Stomach (tissue), 9 donors: ENCODE measurements around the gene LMBRD2. TPM values are rescaled to one million over a fixed set of nuclear protein-coding genes. Genes with fewer than 3 reads are reported as not detected.

Experiments used
- DNase-seq, 2 donors: peaks; one replicate each; pipeline versions ENCODE4 v3.0.0 to v3.0.0-alpha.2; 2013 to 2019
- H3K27ac ChIP-seq, 5 donors: fragments of 200-600 bp in 4 of 5; sonication (generic) in 4 of 5; one replicate each; pipeline ENCODE4 v1.5.1; 2013 to 2019; ENCODE audit warnings: mild to moderate bottlenecking in 1 of 5, moderate library complexity in 1 of 5
- H3K27me3 ChIP-seq, 3 donors: fragments of 200-600 bp; sonication (generic); one replicate each; pipeline ENCODE4 v1.5.1; 2017 to 2019; ENCODE audit warnings: mixed run types in 1 of 3
- H3K36me3 ChIP-seq, 4 donors: fragments of 200-600 bp; sonication (generic); 1 replicate in 3 of 4; 2 replicates in 1 of 4; pipeline ENCODE4 v1.5.1; 2016 to 2019
- H3K4me1 ChIP-seq, 4 donors: fragments of 200-600 bp; sonication (generic); one replicate each; pipeline ENCODE4 v1.5.1; 2016 to 2019
- H3K4me3 ChIP-seq, 4 donors: fragments of 200-600 bp; sonication (generic) in 3 of 4; one replicate each; pipeline ENCODE4 v1.5.1; 2016 to 2019; ENCODE audit warnings: mild to moderate bottlenecking in 1 of 4
- H3K9me3 ChIP-seq, 4 donors: fragments of 200-600 bp; sonication (generic); one replicate each; pipeline ENCODE4 v1.5.1; 2016 to 2019
- EP300 ChIP-seq: sonication (generic); formaldehyde crosslinking; IDR thresholded peaks from one replicate; pipeline ENCODE4 v1.6.1; 2017; ENCODE audit warnings: antibody characterized with exemption
- POLR2A ChIP-seq, 4 donors: fragments of 450-650 bp; IDR thresholded peaks; one replicate each; pipeline ENCODE4 v1.6.1; 2016; ENCODE audit warnings: antibody characterized with exemption in 4 of 4, control low read depth in 2 of 4, mild to moderate bottlenecking in 1 of 4, moderate library complexity in 1 of 4
- POLR2AphosphoS5 ChIP-seq, 3 donors: sonication (generic); formaldehyde crosslinking; IDR thresholded peaks; one replicate each; pipeline ENCODE4 v1.6.1; 2016; ENCODE audit warnings: antibody characterized with exemption in 3 of 3
- whole genome bisulfite sequencing, 5 donors: extraction: QIAGEN DNeasy Blood & Tissue Kit in 3 of 5; methylation state at CpG; one replicate each; pipeline versions ENCODE4 v1.1.5 to v1.1.7; 2013 to 2018; 5-methylcytosine and 5-hydroxymethylcytosine counted together
- intact Hi-C: fragments of 100-400 bp; cut with DNase I; formaldehyde crosslinking; loops from one replicate; pipeline ENCODE4 v1.15.1; 2023; ENCODE audit warnings: low total_unique reads
- polyA plus RNA-seq, 3 donors: library from polyadenylated mRNA; stranded (reverse); fragments of 200-250 nt; gene quantifications; one replicate each; pipeline ENCODE4 v1.2.3, GENCODE V29; 2013
- total RNA-seq, 5 donors: library from RNA; depleted of rRNA; stranded (reverse); fragments of >200 nt; gene quantifications; one replicate each; pipeline versions ENCODE4 v1.1.0 to v1.2.3, GENCODE V29; 2014 to 2016
- TF ChIP-seq, protein P1 (sequence below), 7 experiments: fragments of 450-650 bp in 4 of 7; fragments of 200-600 bp in 3 of 7; sonication (generic) in 3 of 7; IDR thresholded peaks; one replicate each; pipeline ENCODE4 v1.5.1; 2016 to 2019; ENCODE audit warnings: antibody characterized with exemption in 7 of 7, control low read depth in 2 of 7, mild to moderate bottlenecking in 1 of 7
- donor health status: healthy with polysubstance abuse.
- donor health status: Bipolar disorder and iron deficiency.
- donor health status: healthy.

Gene LMBRD2
- total and polyA plus RNA-seq, 8 donors: 0.58 to 122 (median 4.9) TPM

DNA sequence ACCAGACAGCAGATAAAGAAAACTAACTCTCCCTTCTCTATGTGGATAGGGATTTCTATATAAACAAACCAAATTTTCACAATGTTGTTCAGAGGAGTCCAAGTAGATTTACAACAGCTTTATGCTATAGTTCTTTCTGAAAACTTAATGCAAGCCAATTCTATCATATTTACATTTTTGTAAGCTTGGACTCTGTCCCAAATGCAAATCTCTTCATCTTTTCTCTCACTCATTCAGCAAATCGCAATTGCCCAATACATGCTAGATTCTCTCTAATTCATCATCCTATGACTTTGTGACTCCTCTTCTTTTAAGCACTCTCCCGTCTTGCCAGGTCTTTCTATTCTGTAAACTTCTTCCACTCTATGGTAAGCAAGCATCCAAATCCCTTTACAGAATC lies 45.9 kb downstream of the LMBRD2 start:
- TF ChIP-seq EP300 (no peak), POLR2AphosphoS5 (IDR thresholded peaks at IDR 0.05) (no peak), POLR2A (IDR thresholded peaks at IDR 0.05) (no peak)
- TF ChIP-seq, protein P1, sequence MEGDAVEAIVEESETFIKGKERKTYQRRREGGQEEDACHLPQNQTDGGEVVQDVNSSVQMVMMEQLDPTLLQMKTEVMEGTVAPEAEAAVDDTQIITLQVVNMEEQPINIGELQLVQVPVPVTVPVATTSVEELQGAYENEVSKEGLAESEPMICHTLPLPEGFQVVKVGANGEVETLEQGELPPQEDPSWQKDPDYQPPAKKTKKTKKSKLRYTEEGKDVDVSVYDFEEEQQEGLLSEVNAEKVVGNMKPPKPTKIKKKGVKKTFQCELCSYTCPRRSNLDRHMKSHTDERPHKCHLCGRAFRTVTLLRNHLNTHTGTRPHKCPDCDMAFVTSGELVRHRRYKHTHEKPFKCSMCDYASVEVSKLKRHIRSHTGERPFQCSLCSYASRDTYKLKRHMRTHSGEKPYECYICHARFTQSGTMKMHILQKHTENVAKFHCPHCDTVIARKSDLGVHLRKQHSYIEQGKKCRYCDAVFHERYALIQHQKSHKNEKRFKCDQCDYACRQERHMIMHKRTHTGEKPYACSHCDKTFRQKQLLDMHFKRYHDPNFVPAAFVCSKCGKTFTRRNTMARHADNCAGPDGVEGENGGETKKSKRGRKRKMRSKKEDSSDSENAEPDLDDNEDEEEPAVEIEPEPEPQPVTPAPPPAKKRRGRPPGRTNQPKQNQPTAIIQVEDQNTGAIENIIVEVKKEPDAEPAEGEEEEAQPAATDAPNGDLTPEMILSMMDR (IDR thresholded peaks at IDR 0.05): no peak
- Histone ChIP-seq H3K27me3 (no peaks in the 10 kb centered on the region), H3K4me3 (no peak overlapping the region), H3K9me3 (no peaks in the 10 kb centered on the region), H3K27ac (no peak overlapping the region), H3K4me1 (no peaks in the 10 kb centered on the region), H3K36me3 (peaks cover 19 to 87% (median 74%) of the 10 kb centered on the region in 4 donors)
- intact Hi-C loops: no loop called here
- WGBS, 5 donors: 56 to 88% (median 76%) methylated on average over 2 of the region's 2 CpGs
- peak in 1 of 2 donors; percentile 17 for DNase-seq

DNA sequence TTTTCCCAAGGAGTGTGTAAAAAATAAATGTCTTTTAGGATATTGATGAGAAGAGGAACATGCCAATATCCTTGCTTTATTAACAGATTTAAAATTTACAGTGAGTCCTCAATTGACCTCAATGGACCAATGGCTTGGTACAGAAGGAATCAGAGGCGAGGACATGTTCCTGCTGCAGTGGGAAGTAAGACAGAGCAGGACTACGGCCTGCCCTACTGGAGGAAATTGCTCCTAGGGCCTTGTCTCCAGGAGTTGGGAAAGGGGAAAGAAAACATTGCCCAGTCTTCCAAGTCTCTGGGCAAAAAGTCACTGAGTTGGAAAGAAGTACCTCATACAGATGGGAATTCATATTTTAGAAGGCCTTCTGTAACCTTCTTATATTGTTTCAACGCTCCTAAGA lies 51.9 kb downstream of the LMBRD2 start:
- H3K4me1 ChIP-seq: no peaks in the 10 kb centered on the region
- H3K4me3 ChIP-seq: no peak overlapping the region
- H3K27ac ChIP-seq: no peak overlapping the region
- WGBS, 5 donors: 88 to 94% (median 94%) methylated on average over 3 of the region's 3 CpGs
- peaks cover 6 to 30% (median 25%) of the 10 kb centered on the region in 4 donors for H3K36me3 ChIP-seq
- no peak for TF ChIP-seq POLR2A (IDR thresholded peaks at IDR 0.05)
- no peak for TF ChIP-seq POLR2AphosphoS5 (IDR thresholded peaks at IDR 0.05)
- no peak for TF ChIP-seq EP300
- TF ChIP-seq, protein P1 (IDR thresholded peaks at IDR 0.05): no peak
- no peaks in the 10 kb centered on the region for H3K9me3 ChIP-seq
- DNase-seq: no peak
- intact Hi-C loops: no loop called here
- H3K27me3 ChIP-seq: no peaks in the 10 kb centered on the region

DNA sequence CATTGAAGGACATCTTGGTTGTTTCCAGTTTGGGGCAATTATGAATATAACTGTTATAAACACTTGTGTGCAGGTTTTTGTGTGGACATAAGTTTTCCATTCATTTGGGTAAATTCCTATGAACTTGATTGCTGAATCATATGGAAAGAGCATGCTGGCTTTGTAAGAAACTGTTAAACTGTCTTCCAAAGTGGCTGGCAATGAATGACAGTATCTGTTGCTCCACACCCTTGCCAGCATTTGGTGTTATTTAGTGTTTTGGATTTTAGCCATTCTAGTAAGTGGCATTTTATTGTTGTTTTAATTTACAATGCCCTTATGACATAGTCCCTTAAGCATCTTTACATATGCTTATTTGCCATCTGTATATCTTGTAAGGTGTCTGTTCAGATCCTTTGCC lies 55.2 kb downstream of the LMBRD2 start:
- intact Hi-C loops: no loop called here
- DNase-seq: no peak
- Histone ChIP-seq H3K4me3 (no peak overlapping the region), H3K9me3 (peaks cover 0 to 6% (median 0%) of the 10 kb centered on the region in 4 donors), H3K36me3 (no peaks in the 10 kb centered on the region), H3K4me1 (no peaks in the 10 kb centered on the region), H3K27ac (no peak overlapping the region), H3K27me3 (no peaks in the 10 kb centered on the region)
- TF ChIP-seq POLR2AphosphoS5 (IDR thresholded peaks at IDR 0.05) (no peak), POLR2A (IDR thresholded peaks at IDR 0.05) (no peak), EP300 (no peak)
- TF ChIP-seq, protein P1 (IDR thresholded peaks at IDR 0.05): no peak

DNA sequence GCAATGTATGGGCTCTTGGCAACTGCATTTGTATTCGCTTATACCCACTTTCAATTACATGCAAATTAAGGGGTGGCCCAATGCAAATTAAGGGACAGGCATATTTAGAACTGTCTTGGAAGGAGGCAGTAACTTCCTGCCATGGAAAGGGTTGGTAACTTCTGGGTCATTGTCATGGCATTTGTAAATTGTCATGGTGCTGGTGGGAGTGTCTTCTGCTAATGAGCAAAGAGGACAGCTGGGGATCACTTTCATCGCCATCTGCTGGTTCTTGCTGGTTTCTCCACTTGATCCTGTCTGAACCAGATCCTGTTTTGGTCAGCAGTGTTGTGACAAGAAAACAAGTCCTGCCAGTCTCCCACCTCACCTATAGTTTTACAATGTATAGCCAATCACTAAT lies 61.7 kb downstream of the LMBRD2 start:
- Histone ChIP-seq H3K27me3 (no peaks in the 10 kb centered on the region), H3K36me3 (no peaks in the 10 kb centered on the region), H3K4me3 (no peak overlapping the region), H3K27ac (no peak overlapping the region), H3K9me3 (peaks cover 0 to 9% (median 4%) of the 10 kb centered on the region in 4 donors), H3K4me1 (no peaks in the 10 kb centered on the region)
- peak in 1 of 2 donors; percentile 32 for DNase-seq
- 63 to 74% (median 68%) methylated on average over 2 of the region's 2 CpGs for WGBS, 5 donors
- TF ChIP-seq, protein P1 (IDR thresholded peaks at IDR 0.05): no peak
- TF ChIP-seq EP300: no peak
- TF ChIP-seq POLR2AphosphoS5 (IDR thresholded peaks at IDR 0.05): no peak
- TF ChIP-seq POLR2A (IDR thresholded peaks at IDR 0.05): no peak
- intact Hi-C loops: no loop called here
